HCT116 (cell line): ENCODE results near the gene RARB. TPM values are rescaled to one million over a fixed set of nuclear protein-coding genes. Genes with fewer than 3 reads are reported as not detected.

Experiments used
- ATAC-seq: fragments of 200-7000 bp; cut with Tn5 transposase; 2 replicates; pipeline ENCODE4 v1.9.1; 2020; ENCODE audit warnings: mild to moderate bottlenecking, moderate library complexity
- BruUV-seq: library from RNA; stranded (reverse); fragments of 400-500 nt; replicated peaks from 2 replicates; lab custom pipeline; 2021; lab: Mats Ljungman, UMichigan
- CTCF ChIA-PET: fragments of 300-600 bp; sonication (Branson Sonifier 250); formaldehyde crosslinking; loops from one replicate; lab custom pipeline; 2021; ENCODE audit warnings: antibody characterized with exemption; lab: Charles Lee
- POLR2A ChIA-PET: fragments of 300-600, 350-600 bp; sonication (Branson Sonifier 250); formaldehyde crosslinking; loops from one replicate; lab custom pipeline; 2021; ENCODE audit warnings: antibody characterized with exemption; lab: Charles Lee
- RAD21 ChIA-PET, 2 experiments: fragments of 300-600 bp; sonication (Branson Sonifier 250); formaldehyde crosslinking; loops; one replicate each; lab custom pipeline; 2023; ENCODE audit warnings: low total read pairs in 2 of 2; ENCODE audit not compliant: uncharacterized antibody in 2 of 2, unreplicated experiment in 2 of 2, low non-redundant PET in 1 of 2; lab: Charles Lee
- DNase-seq: peaks from one replicate; pipeline ENCODE4 v3.0.0-alpha.2; 2010; ENCODE audit warnings: low read depth, low spot score
- H2AFZ ChIP-seq: fragments of 200-600 bp; shearing (Covaris generic), sonication (generic); 2 replicates; pipeline ENCODE4 v1.6.1; 2017; ENCODE audit warnings: low read depth, mixed run types, mixed read lengths, antibody characterized with exemption, low read length; ENCODE audit not compliant: poor library complexity, severe bottlenecking
- H3K27ac ChIP-seq: 2 replicates; pipeline ENCODE4 v1.5.1; 2012; ENCODE audit warnings: low read depth, low read length
- H3K27me3 ChIP-seq: fragments of 200-600 bp; sonication (generic); 2 replicates; pipeline ENCODE4 v1.6.1; 2016; ENCODE audit warnings: mixed run types, low read length, mixed read lengths; ENCODE audit not compliant: insufficient read depth
- H3K36me3 ChIP-seq, 2 experiments: fragments of 200-500 bp in 1 of 2; fragments of 200-600 bp in 1 of 2; sonication (Bioruptor generic) in 1 of 2; sonication (generic) in 1 of 2; 2 replicates each; pipeline versions ENCODE4 v1.5.1 to v1.6.1; 2014 to 2016; ENCODE audit warnings: low read length in 2 of 2, inconsistent platforms in 1 of 2, mixed read lengths in 1 of 2, mixed run types in 1 of 2; ENCODE audit not compliant: insufficient read depth in 2 of 2, control insufficient read depth in 1 of 2
- H3K4me1 ChIP-seq, 2 experiments: fragments of 200-600 bp in 1 of 2; sonication (generic) in 1 of 2; 2 replicates each; pipeline versions ENCODE4 v1.5.1 to v1.6.1; 2012 to 2017; ENCODE audit warnings: low read length in 2 of 2, inconsistent platforms in 1 of 2, mild to moderate bottlenecking in 1 of 2, mixed read lengths in 1 of 2, mixed run types in 1 of 2, moderate library complexity in 1 of 2; ENCODE audit not compliant: insufficient read depth in 2 of 2, control insufficient read depth in 1 of 2
- H3K4me2 ChIP-seq: fragments of 200-600 bp; sonication (generic); 2 replicates; pipeline ENCODE4 v1.6.1; 2017; ENCODE audit warnings: mixed run types, low read length, mixed read lengths
- H3K4me3 ChIP-seq, 2 experiments: fragments of 200-600 bp in 1 of 2; sonication (generic) in 1 of 2; replicated peaks in 1 of 2; 2 replicates each; pipeline ENCODE4 v1.5.1; 2011 to 2016; ENCODE audit warnings: low read length in 2 of 2, control low read depth in 1 of 2, low read depth in 1 of 2, mild to moderate bottlenecking in 1 of 2, mixed read lengths in 1 of 2, mixed run types in 1 of 2
- H3K79me2 ChIP-seq: fragments of 200-600 bp; sonication (generic); 2 replicates; pipeline ENCODE4 v1.6.1; 2017; ENCODE audit warnings: mild to moderate bottlenecking, mixed run types, low read length, moderate library complexity, mixed read lengths; ENCODE audit not compliant: insufficient read depth
- H3K9ac ChIP-seq: fragments of 200-600 bp; sonication (generic); 2 replicates; pipeline ENCODE4 v1.6.1; 2016; ENCODE audit warnings: low read length, mixed read lengths
- H3K9me2 ChIP-seq: fragments of 200-600 bp; sonication (generic), shearing (Covaris generic); 2 replicates; pipeline ENCODE4 v1.6.1; 2017; ENCODE audit warnings: mixed run types, mild to moderate bottlenecking, moderate library complexity; ENCODE audit not compliant: insufficient read depth
- H3K9me3 ChIP-seq, 2 experiments: fragments of 200-500 bp in 1 of 2; fragments of 200-600 bp in 1 of 2; sonication (Bioruptor generic) in 1 of 2; sonication (generic) in 1 of 2; 2 replicates each; pipeline ENCODE4 v1.6.1; 2014 to 2017; ENCODE audit warnings: low read length in 2 of 2, mixed read lengths in 2 of 2, inconsistent platforms in 1 of 2, low read depth in 1 of 2, mild to moderate bottlenecking in 1 of 2, mixed run types in 1 of 2, moderate library complexity in 1 of 2; ENCODE audit not compliant: control insufficient read depth in 1 of 2, insufficient read depth in 1 of 2
- H4K20me1 ChIP-seq: fragments of 200-600 bp; sonication (generic), shearing (Covaris generic); 2 replicates; pipeline ENCODE4 v1.6.1; 2017; ENCODE audit warnings: mixed run types, mild to moderate bottlenecking, moderate library complexity; ENCODE audit not compliant: insufficient read depth
- CBX3 ChIP-seq: IDR thresholded peaks from 2 replicates; pipeline ENCODE4 v1.6.1; 2012; ENCODE audit warnings: low read depth
- CTCF ChIP-seq, 3 experiments: fragments of 200-600 bp in 1 of 3; sonication (generic) in 1 of 3; IDR thresholded peaks in 2 of 3; conservative IDR thresholded peaks in 1 of 3; 2 replicates each; pipeline ENCODE4 v1.5.1; 2012 to 2017; ENCODE audit warnings: low read depth in 2 of 3, low read length in 2 of 3, antibody characterized with exemption in 1 of 3, borderline replicate concordance in 1 of 3, control low read depth in 1 of 3, mild to moderate bottlenecking in 1 of 3, mixed read lengths in 1 of 3, mixed run types in 1 of 3, moderate library complexity in 1 of 3; ENCODE audit not compliant: insufficient read depth in 1 of 3
- EGR1 ChIP-seq: IDR thresholded peaks from 2 replicates; pipeline ENCODE4 v1.6.1; 2012; ENCODE audit warnings: low read depth
- ELF1 ChIP-seq: IDR thresholded peaks from 2 replicates; pipeline ENCODE4 v1.6.1; 2012; ENCODE audit warnings: low read depth, borderline replicate concordance
- EZH2 ChIP-seq: fragments of 200-600 bp; sonication (generic); IDR thresholded peaks from 2 replicates; pipeline ENCODE4 v1.6.1; 2017; ENCODE audit warnings: antibody characterized with exemption, mixed run types
- EZH2phosphoT487 ChIP-seq: fragments of 200-600 bp; IDR thresholded peaks from 2 replicates; pipeline ENCODE4 v1.6.1; 2018; ENCODE audit warnings: antibody characterized with exemption, borderline replicate concordance
- MAX ChIP-seq: IDR thresholded peaks from 2 replicates; pipeline ENCODE4 v1.6.1; 2012
- POLR2A ChIP-seq: IDR thresholded peaks from 2 replicates; pipeline ENCODE4 v1.7.0; 2011; ENCODE audit warnings: borderline replicate concordance; ENCODE audit not compliant: insufficient read depth, insufficient read length; ENCODE audit errors: extremely low read depth
- POLR2AphosphoS5 ChIP-seq: IDR thresholded peaks from 2 replicates; pipeline ENCODE4 v1.6.1; 2011; ENCODE audit warnings: mild to moderate bottlenecking, low read depth, low read length, moderate library complexity
- RAD21 ChIP-seq: IDR thresholded peaks from 2 replicates; pipeline ENCODE4 v1.6.1; 2012; ENCODE audit warnings: low read depth, mild to moderate bottlenecking
- ZBTB33 ChIP-seq: IDR thresholded peaks from 2 replicates; pipeline ENCODE4 v1.6.1; 2011; ENCODE audit warnings: mild to moderate bottlenecking, low read length, moderate library complexity; ENCODE audit not compliant: insufficient replicate concordance; ENCODE audit errors: extremely low read depth
- ZFX ChIP-seq: fragments of 450-650 bp; IDR thresholded peaks from 2 replicates; pipeline ENCODE4 v1.6.1; 2017
- ZNF274 ChIP-seq: fragments of 200-500 bp; sonication (Bioruptor generic); IDR thresholded peaks from 2 replicates; pipeline ENCODE4 v1.6.1; 2014; ENCODE audit warnings: mild to moderate bottlenecking, low read depth, low read length, inconsistent platforms
- intact Hi-C: fragments of 100-400 bp; cut with micrococcal nuclease; formaldehyde crosslinking; loops from 2 replicates; pipeline ENCODE4 v1.10.0; 2022
- total RNA-seq: library from RNA; stranded (reverse); gene quantifications from one replicate; pipeline ENCODE4 v1.2.1, GENCODE V29; 2021; ENCODE audit not compliant: unreplicated experiment

RARB gene
- total RNA-seq, 1 experiment from 2014 or later: not detected

DNA sequence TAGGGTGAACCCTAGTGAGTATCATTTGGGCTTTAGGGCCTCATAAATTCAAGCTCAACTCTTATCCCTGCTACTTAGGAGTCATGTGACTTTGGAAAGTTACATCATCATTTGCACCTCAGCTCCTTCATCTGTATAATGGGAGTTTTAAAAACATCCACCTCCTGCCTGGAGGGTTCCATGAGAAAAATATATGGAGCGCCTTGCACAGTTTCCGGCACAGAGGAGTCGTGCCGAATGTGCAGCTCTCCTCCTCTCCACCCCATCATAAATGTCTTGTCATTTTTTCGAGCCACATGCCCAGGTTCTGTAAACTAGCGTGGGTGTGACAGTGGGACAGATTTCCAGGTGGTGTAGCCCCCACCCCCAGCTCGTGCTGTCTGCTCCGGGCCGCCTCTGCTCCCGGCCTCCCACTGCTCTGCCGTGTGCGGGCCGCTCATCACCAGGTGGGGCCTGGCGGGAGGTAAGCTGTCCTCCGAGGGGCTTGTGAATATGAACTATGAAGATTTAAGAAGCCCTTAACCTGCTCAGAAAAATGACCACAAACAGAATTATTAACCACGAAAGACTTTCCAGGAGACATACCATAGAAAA, 146.2 kb downstream of the RARB start:
- no peak overlapping the region for H3K4me2 ChIP-seq
- CTCF ChIA-PET: no interaction called here
- RAD21 ChIA-PET: no interaction called here
- H3K27me3 ChIP-seq: no peaks in the 10 kb centered on the region
- H3K4me1 ChIP-seq: no peaks in the 10 kb centered on the region
- DNase-seq: no peak
- H3K9me3 ChIP-seq: no peaks in the 10 kb centered on the region
- no peaks in the 10 kb centered on the region for H3K79me2 ChIP-seq
- intact Hi-C loops: no loop called here
- H3K36me3 ChIP-seq: no peaks in the 10 kb centered on the region
- no TSS peak for BruUV-seq
- H3K9me2 ChIP-seq: no peaks in the 10 kb centered on the region
- no peak overlapping the region for H3K4me3 ChIP-seq
- no peak overlapping the region for H3K9ac ChIP-seq
- no peak for ATAC-seq
- no peaks in the 10 kb centered on the region for H4K20me1 ChIP-seq
- H2AFZ ChIP-seq: no peak overlapping the region
- H3K27ac ChIP-seq: no peak overlapping the region
- TF ChIP-seq MAX (no peak), EZH2 (no peak), CTCF (IDR thresholded peaks at IDR 0.05 in 2 of 3, conservative IDR thresholded peaks at IDR 0.05 in 1 of 3; ENCODE audit: borderline replicate concordance in 1 of 3, insufficient read depth in 1 of 3, low read depth in 2 of 3, low read length in 2 of 3) (no peak), CBX3 (no peak), ZNF274 (no peak), ZBTB33 (no peak), ELF1 (no peak), ZFX (no peak), POLR2A (no peak), EZH2phosphoT487 (no peak), EGR1 (no peak), POLR2AphosphoS5 (no peak), RAD21 (no peak)
- POLR2A ChIA-PET: no interaction called here
